Measurements from ENCODE around the gene NCBP3. TPM values are rescaled to one million over a fixed set of nuclear protein-coding genes. Genes with fewer than 3 reads are reported as not detected.

The NCBP3 gene
- total and polyA plus RNA-seq, 9 of the 15 experiments (the other 6 are each of a cell fraction or from before 2014, with no cell fraction given), result 3.1 to 25.5 (median 20.5) TPM

GRCh38 chr17:3880983-3881382 lies 34.9 kb upstream of the NCBP3 start:
- no TSS peak for BruUV-seq (replicated peaks)
- FAIRE-seq (no peak), ATAC-seq (no peak), DNase-seq (ENCODE audit: extremely low read depth in 1 of 4, low spot score in 3 of 4) (no peak)
- Histone ChIP-seq H3K36me3 (ENCODE audit: control insufficient read depth, insufficient read depth, low read length) (peaks cover 56% of the 10 kb centered on the region; the same call in 1 of the 3 replicates), H3K27me3 (ENCODE audit: control insufficient read depth in 2 of 2, insufficient read depth in 2 of 2, low read length in 2 of 2) (no peaks in the 10 kb centered on the region), H3K79me2 (ENCODE audit: control insufficient read depth, insufficient read depth, low read length) (no peaks in the 10 kb centered on the region), H3K9me3 (replicated peaks; ENCODE audit: control insufficient read depth, insufficient read depth, low read depth, low read length) (no peaks in the 10 kb centered on the region), H3K4me3 (no peak overlapping the region), H3K27ac (ENCODE audit: extremely low read depth, low read depth, low read length) (no peak overlapping the region), H2AFZ (ENCODE audit: low read depth, low read length) (no peak overlapping the region), H3K9me1 (ENCODE audit: control insufficient read depth, insufficient read depth, low read length) (no peaks in the 10 kb centered on the region), H3K9ac (ENCODE audit: insufficient read depth in 1 of 2, low read depth in 2 of 2, low read length in 2 of 2) (no peak overlapping the region), H4K20me1 (replicated peaks; ENCODE audit: control insufficient read depth, insufficient read depth, low read length) (no peaks in the 10 kb centered on the region), H3K4me2 (ENCODE audit: insufficient read depth, low read length) (no peak overlapping the region), H3K4me1 (replicated peaks in 1 of 2; ENCODE audit: control insufficient read depth in 2 of 2, insufficient read depth in 2 of 2, low read length in 2 of 2) (peaks cover 0 to 3% of the 10 kb centered on the region in 2 experiments; a peak in 1 of 5 replicates)
- intact Hi-C loops (cut with micrococcal nuclease), result no loop called here
- WGBS (ENCODE audit: insufficient coverage, low coverage, missing lambda C conversion rate), result 75% methylated on average over 5 of the region's 7 CpGs
- TF ChIP-seq MYBL2 (IDR thresholded peaks at IDR 0.05; ENCODE audit: low read depth), result no peak
- no peak for TF ChIP-seq MYBL2 (CRISPR knock-in tag; IDR thresholded peaks at IDR 0.05; ENCODE audit: borderline replicate concordance)
- no peak for TF ChIP-seq NFXL1 (CRISPR knock-in tag; IDR thresholded peaks at IDR 0.05)
- TF ChIP-seq MEF2D (tag; conservative IDR thresholded peaks at IDR 0.05; ENCODE audit: low read depth), result no peak
- no peak for TF ChIP-seq EWSR1 (IDR thresholded peaks at IDR 0.05; ENCODE audit: borderline replicate concordance, low read depth, partially characterized antibody)
- peak; percentile 33 for TF ChIP-seq RBM25 (IDR thresholded peaks at IDR 0.05; ENCODE audit: low read depth, low read length, severe bottlenecking)
- no peak for TF ChIP-seq ETV5 (CRISPR knock-in tag; IDR thresholded peaks at IDR 0.05; ENCODE audit: low read depth)
- no peak for TF ChIP-seq HMBOX1 (IDR thresholded peaks at IDR 0.05)
- peak; percentile 52 for TF ChIP-seq ZFP36 (IDR thresholded peaks at IDR 0.05; ENCODE audit: low read depth, low read length, partially characterized antibody)
- TF ChIP-seq MITF (IDR thresholded peaks at IDR 0.05), result no peak
- TF ChIP-seq KDM2B (CRISPR knock-in tag; IDR thresholded peaks at IDR 0.05), result no peak
- TF ChIP-seq RBM39 (optimal IDR thresholded peaks at IDR 0.05; ENCODE audit: low read depth, low read length), result no peak
- CTCF ChIA-PET (ENCODE audit: low intra/inter-chr PET ratio), result no interaction called here
- in situ Hi-C loops (cut with MboI), result no loop called here
- POLR2A ChIA-PET, result no interaction called here
